AG20443 (cell line): Measurements from ENCODE around the gene MPHOSPH9.

Experiments used
- DNase-seq: peaks from one replicate; pipeline ENCODE4 v3.0.0; 2012; ENCODE audit warnings: low spot score, mixed read lengths

The MPHOSPH9 gene

GRCh38 chr12:123232807-123233504, at the start of gene MPHOSPH9, which contains the start of gene MTRFR:
Gene MPHOSPH9 (minus strand): TSS chr12:123233141. CDS start chr12:123230364, 2,777 bp downstream.
Gene MTRFR (plus strand): TSS chr12:123233436. CDS start chr12:123253675, 20,239 bp downstream.
- peak; percentile 97 for DNase-seq

- no peak for DNase-seq
These were observed 49.2 kb upstream of the MPHOSPH9 start for GRCh38 chr12:123282111-123282510.

- no peak for DNase-seq
These were observed 48.0 kb upstream of the MPHOSPH9 start for GRCh38 chr12:123280971-123281370.

- DNase-seq: no peak
These were observed 45.2 kb upstream of the MPHOSPH9 start for GRCh38 chr12:123278101-123278627.

- no peak for DNase-seq
These were observed 40.2 kb upstream of the MPHOSPH9 start for GRCh38 chr12:123273166-123273565.

GRCh38 chr12:123271001-123271668, 38.2 kb upstream of the MPHOSPH9 start:
- DNase-seq: peak; percentile 94

GRCh38 chr12:123270214-123271000, 37.5 kb upstream of the MPHOSPH9 start:
- peak; percentile 61 for DNase-seq

GRCh38 chr12:123269896-123270213, 36.9 kb upstream of the MPHOSPH9 start:
- no peak for DNase-seq

- peak; percentile 85 for DNase-seq
These were observed 36.5 kb upstream of the MPHOSPH9 start for GRCh38 chr12:123269395-123269892.

GRCh38 chr12:123268850-123269249, 35.9 kb upstream of the MPHOSPH9 start:
- no peak for DNase-seq

GRCh38 chr12:123267991-123268843, 35.3 kb upstream of the MPHOSPH9 start:
- no peak for DNase-seq

GRCh38 chr12:123267335-123267920, 34.5 kb upstream of the MPHOSPH9 start:
- DNase-seq: no peak

- DNase-seq: no peak
These were observed 33.8 kb upstream of the MPHOSPH9 start for GRCh38 chr12:123266679-123267277.

GRCh38 chr12:123265851-123266678, 33.1 kb upstream of the MPHOSPH9 start:
- DNase-seq: no peak

GRCh38 chr12:123264642-123265041, 31.7 kb upstream of the MPHOSPH9 start:
- no peak for DNase-seq

GRCh38 chr12:123263196-123263817, 30.4 kb upstream of the MPHOSPH9 start:
- no peak for DNase-seq

- DNase-seq: no peak
These were observed 28.3 kb upstream of the MPHOSPH9 start for GRCh38 chr12:123261196-123261595.

GRCh38 chr12:123260081-123260480, 27.1 kb upstream of the MPHOSPH9 start:
- no peak for DNase-seq

GRCh38 chr12:123258593-123258992, 25.7 kb upstream of the MPHOSPH9 start:
- DNase-seq: no peak
